Measurements from ENCODE around the gene TPRX1. TPM values are rescaled to one million over a fixed set of nuclear protein-coding genes. Genes with fewer than 3 reads are reported as not detected.

TPRX1 gene
- total RNA-seq, 1 experiment from 2014 or later: not detected

DNA sequence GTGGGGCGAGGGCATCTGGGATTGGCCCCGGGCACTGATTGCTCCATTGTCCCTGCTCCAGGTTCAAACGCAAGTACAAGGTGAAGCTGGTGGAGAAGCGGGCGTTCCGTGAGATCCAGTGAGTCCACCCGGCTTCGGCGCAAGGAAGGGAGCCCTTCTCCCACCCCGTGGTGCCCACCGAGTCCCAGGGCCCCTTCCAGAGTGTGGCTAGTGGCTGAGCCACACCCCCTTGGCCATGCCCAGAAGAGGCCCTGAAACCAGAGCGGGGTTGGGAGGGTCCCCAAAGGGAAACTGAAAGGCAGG lies 47.8 kb downstream of the TPRX1 start:
- DNase-seq (ENCODE audit: low spot score): no peak
- no peaks in the 10 kb centered on the region for H3K9me3 ChIP-seq (ENCODE audit: low read depth, low read length, poor library complexity, severe bottlenecking)
- no peaks in the 10 kb centered on the region for H3K27me3 ChIP-seq (replicated peaks; ENCODE audit: insufficient read depth, low read depth, low read length, poor library complexity)
- no peak for TF ChIP-seq EZH2 (IDR thresholded peaks at IDR 0.05; ENCODE audit: borderline replicate concordance, low read depth, low read length, poor library complexity, severe bottlenecking)
- TF ChIP-seq, protein P1, sequence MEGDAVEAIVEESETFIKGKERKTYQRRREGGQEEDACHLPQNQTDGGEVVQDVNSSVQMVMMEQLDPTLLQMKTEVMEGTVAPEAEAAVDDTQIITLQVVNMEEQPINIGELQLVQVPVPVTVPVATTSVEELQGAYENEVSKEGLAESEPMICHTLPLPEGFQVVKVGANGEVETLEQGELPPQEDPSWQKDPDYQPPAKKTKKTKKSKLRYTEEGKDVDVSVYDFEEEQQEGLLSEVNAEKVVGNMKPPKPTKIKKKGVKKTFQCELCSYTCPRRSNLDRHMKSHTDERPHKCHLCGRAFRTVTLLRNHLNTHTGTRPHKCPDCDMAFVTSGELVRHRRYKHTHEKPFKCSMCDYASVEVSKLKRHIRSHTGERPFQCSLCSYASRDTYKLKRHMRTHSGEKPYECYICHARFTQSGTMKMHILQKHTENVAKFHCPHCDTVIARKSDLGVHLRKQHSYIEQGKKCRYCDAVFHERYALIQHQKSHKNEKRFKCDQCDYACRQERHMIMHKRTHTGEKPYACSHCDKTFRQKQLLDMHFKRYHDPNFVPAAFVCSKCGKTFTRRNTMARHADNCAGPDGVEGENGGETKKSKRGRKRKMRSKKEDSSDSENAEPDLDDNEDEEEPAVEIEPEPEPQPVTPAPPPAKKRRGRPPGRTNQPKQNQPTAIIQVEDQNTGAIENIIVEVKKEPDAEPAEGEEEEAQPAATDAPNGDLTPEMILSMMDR (conservative IDR thresholded peaks at IDR 0.05; ENCODE audit: low read depth, low read length): no peak
- CTCF ChIA-PET: no interaction called here
- H3K27ac ChIP-seq (ENCODE audit: low read depth, low read length, poor library complexity, severe bottlenecking): no peak overlapping the region
- H3K4me1 ChIP-seq (ENCODE audit: insufficient read depth, low read length, poor library complexity, severe bottlenecking): no peaks in the 10 kb centered on the region
- H3K36me3 ChIP-seq (ENCODE audit: insufficient read depth, low read length, poor library complexity, severe bottlenecking): peaks cover 55% of the 10 kb centered on the region
- POLR2A ChIA-PET (ENCODE audit: low non-redundant PET): interaction anchor here (0.6 kb wide), 1 partner anchor 601 kb away, joined by 23 read pairs; no protein-coding TSS in a partner anchor
- intact Hi-C loops (cut with micrococcal nuclease; ENCODE audit: unreplicated experiment): no loop called here
- no TSS peak for BruUV-seq (replicated peaks)
- no peak overlapping the region for H3K4me3 ChIP-seq (ENCODE audit: low read depth, low read length, poor library complexity, severe bottlenecking)

DNA sequence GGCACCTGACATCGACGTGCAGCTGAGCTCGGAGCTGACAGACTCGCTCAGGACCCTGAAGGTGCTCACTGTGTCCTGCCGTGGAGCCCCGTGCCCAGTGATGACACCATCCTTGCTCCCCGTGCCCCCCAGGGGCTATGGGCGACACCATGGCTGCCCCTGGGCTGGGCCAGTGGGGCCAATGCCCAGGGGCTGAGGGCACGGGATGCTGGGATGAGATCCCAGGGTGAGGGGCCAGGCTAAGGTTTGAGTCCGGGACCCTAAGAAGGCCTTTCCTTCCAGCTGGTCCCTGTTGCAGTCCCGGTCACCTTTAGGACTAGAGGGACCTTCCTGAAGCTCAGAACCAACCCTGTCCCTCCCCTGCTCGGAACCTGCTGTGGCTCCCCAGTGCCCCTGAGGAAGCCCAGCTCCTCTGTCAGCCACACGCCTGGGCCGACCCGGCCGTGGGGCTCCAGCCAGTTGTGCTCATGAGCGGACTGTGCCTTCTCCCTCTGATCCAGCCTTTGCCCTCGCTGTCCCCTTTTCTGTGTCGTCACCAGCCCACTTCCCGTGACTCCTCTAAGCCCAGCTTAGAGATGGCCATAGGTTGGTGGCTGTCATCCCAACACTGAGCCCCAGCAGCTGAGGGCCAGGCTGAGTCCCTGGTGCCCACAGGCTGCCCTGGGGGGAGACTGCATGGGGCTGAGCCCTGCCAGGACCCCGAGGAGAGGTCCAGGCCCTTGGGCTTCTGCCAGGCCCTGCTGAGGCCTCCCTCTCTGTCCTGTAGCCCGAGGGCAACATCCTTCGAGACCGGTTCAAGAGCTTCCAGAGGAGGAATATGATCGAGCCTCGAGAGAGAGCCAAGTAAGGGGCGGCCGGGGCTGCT lies 48.4 kb downstream of the TPRX1 start:
- CTCF ChIA-PET: interaction anchor here (0.5 kb wide), 1 partner anchor 103 kb away, joined by 11 read pairs; no protein-coding TSS in a partner anchor
- Histone ChIP-seq H3K4me1 (ENCODE audit: insufficient read depth, low read length, poor library complexity, severe bottlenecking) (no peaks in the 10 kb centered on the region), H3K27me3 (replicated peaks; ENCODE audit: insufficient read depth, low read depth, low read length, poor library complexity) (no peaks in the 10 kb centered on the region), H3K4me3 (ENCODE audit: low read depth, low read length, poor library complexity, severe bottlenecking) (no peak overlapping the region), H3K36me3 (ENCODE audit: insufficient read depth, low read length, poor library complexity, severe bottlenecking) (peaks cover 61% of the 10 kb centered on the region), H3K9me3 (ENCODE audit: low read depth, low read length, poor library complexity, severe bottlenecking) (no peaks in the 10 kb centered on the region), H3K27ac (ENCODE audit: low read depth, low read length, poor library complexity, severe bottlenecking) (no peak overlapping the region)
- no TSS peak for BruUV-seq (replicated peaks)
- POLR2A ChIA-PET (ENCODE audit: low non-redundant PET): interaction anchor here (0.6 kb wide), 1 partner anchor 601 kb away, joined by 23 read pairs; no protein-coding TSS in a partner anchor
- no peak for TF ChIP-seq EZH2 (IDR thresholded peaks at IDR 0.05; ENCODE audit: borderline replicate concordance, low read depth, low read length, poor library complexity, severe bottlenecking)
- TF ChIP-seq, protein P1 (conservative IDR thresholded peaks at IDR 0.05; ENCODE audit: low read depth, low read length): no peak
- intact Hi-C loops (cut with micrococcal nuclease; ENCODE audit: unreplicated experiment): no loop called here
- no peak for DNase-seq (ENCODE audit: low spot score)

DNA sequence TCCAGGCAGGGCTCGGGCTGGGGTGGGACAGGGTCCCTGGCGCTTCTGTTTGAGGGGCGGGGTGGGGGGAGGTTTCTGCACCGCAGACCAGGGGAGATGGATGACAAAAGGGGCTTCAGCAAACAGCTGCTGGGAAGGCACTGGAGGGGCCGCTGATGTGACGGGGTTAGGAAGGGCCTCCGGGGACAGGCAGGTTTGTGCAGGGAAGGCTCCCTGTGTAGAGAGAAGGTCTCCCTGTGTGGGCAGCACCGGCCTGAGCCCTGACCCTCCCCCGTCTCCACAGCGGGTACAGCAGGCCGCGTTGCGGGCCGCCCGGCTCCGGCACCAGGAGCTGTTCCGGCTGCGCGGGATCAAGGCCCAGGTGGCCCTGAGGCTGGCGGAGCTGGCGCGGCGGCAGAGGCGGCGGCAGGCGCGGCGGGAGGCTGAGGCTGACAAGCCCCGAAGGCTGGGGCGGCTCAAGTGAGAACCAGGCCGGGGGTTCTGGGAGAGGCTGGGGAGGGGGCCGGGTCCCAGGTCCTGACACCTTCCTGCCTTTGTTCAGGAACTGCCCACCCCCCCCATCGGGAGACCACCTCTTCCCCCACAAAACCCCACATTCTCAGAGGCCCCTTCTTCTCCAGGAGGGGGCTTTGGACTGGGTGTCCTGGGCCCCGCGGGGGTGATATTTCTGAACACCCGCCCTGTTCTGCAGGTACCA lies 49.1 kb downstream of the TPRX1 start:
- H3K4me1 ChIP-seq (ENCODE audit: insufficient read depth, low read length, poor library complexity, severe bottlenecking): no peaks in the 10 kb centered on the region
- H3K27ac ChIP-seq (ENCODE audit: low read depth, low read length, poor library complexity, severe bottlenecking): no peak overlapping the region
- intact Hi-C loops (cut with micrococcal nuclease; ENCODE audit: unreplicated experiment): no loop called here
- no peak for DNase-seq (ENCODE audit: low spot score)
- H3K4me3 ChIP-seq (ENCODE audit: low read depth, low read length, poor library complexity, severe bottlenecking): no peak overlapping the region
- CTCF ChIA-PET: no interaction called here
- no peaks in the 10 kb centered on the region for H3K27me3 ChIP-seq (replicated peaks; ENCODE audit: insufficient read depth, low read depth, low read length, poor library complexity)
- no TSS peak for BruUV-seq (replicated peaks)
- TF ChIP-seq, protein P1 (conservative IDR thresholded peaks at IDR 0.05; ENCODE audit: low read depth, low read length): no peak
- TF ChIP-seq EZH2 (IDR thresholded peaks at IDR 0.05; ENCODE audit: borderline replicate concordance, low read depth, low read length, poor library complexity, severe bottlenecking): no peak
- no peaks in the 10 kb centered on the region for H3K9me3 ChIP-seq (ENCODE audit: low read depth, low read length, poor library complexity, severe bottlenecking)
- POLR2A ChIA-PET (ENCODE audit: low non-redundant PET): no interaction called here
- peaks cover 69% of the 10 kb centered on the region for H3K36me3 ChIP-seq (ENCODE audit: insufficient read depth, low read length, poor library complexity, severe bottlenecking)

All from A673 (cell line).